SW 1271 (cell line): ENCODE data around the gene PKD1L1.
"Not testable (repeated sequence)": the region's sequence is repeated elsewhere in the genome, so short reads cannot be mapped to it uniquely, and the experiment has no call there.

ENCODE experiments used
- DNase-seq, 2 experiments: peaks; one replicate each; lab custom pipeline; 2025; lab: John Stamatoyannopoulos, UW

PKD1L1 gene

DNA sequence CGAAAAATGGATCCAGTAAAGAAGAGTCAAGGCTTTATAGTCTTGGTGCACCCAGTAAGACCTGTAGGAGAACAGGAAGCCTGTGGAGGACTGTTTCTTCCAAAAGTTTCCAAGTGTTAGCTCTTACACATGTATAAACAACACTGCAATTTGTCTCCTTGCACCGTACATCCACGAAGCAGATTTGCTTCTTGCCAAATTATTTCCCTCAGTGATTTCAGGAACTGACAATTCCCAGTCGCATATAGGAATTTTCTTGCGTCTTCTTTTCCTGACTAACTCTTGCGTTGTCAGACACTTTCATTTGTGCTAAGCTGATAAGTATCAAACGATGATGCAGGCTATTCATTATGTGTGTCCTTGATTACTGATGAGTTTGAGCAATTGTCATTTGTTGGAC, 182.1 kb downstream of the PKD1L1 start:
- no peak for DNase-seq

DNA sequence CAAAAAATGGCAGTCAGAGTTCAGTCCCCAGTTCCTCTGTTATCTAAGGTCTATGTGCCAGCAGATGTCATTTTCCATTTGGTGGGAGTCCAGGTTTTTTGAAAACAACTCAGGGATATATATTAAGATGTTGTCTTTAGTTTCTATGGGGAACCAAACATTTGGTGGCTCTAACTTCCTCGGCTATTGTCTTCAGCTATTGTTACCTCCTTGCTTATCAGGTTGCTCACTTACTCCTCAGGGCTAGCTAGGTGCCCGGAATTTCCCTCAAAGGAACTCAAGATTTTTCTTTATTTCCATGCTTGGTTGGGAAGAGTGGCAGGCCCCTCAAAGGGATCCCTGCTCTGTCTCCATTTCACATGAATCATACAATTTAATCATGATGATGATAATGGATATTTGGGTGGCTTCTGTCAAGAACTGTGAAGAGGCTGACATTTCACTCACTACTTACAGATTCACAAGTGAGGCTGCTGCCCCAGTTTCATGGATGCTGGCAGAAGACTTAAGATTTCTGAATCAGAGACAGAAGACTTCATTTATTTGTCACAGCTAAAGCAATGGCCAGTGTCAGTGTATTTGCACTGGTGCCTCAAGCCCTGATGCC, 182.8 kb downstream of the PKD1L1 start:
- no peak for DNase-seq

DNA sequence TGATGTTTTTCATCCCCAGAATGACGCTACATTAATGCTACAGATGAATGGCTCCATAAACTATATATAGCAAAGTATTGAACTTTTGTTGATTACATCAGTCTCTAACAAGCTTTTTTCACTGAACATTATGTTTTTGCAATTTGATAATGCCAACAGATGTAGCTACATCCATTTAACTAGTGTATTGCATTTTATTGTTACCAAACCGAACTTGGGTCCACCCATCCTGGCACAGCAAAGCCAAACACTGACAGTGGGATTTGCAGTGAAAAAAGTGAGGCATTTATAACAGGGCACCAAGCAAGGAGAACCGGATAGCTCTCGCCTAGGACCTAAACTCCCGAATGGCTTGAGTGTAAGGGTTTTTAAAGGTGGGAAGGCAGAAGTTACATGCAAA, 183.5 kb downstream of the PKD1L1 start:
- no peak for DNase-seq

DNA sequence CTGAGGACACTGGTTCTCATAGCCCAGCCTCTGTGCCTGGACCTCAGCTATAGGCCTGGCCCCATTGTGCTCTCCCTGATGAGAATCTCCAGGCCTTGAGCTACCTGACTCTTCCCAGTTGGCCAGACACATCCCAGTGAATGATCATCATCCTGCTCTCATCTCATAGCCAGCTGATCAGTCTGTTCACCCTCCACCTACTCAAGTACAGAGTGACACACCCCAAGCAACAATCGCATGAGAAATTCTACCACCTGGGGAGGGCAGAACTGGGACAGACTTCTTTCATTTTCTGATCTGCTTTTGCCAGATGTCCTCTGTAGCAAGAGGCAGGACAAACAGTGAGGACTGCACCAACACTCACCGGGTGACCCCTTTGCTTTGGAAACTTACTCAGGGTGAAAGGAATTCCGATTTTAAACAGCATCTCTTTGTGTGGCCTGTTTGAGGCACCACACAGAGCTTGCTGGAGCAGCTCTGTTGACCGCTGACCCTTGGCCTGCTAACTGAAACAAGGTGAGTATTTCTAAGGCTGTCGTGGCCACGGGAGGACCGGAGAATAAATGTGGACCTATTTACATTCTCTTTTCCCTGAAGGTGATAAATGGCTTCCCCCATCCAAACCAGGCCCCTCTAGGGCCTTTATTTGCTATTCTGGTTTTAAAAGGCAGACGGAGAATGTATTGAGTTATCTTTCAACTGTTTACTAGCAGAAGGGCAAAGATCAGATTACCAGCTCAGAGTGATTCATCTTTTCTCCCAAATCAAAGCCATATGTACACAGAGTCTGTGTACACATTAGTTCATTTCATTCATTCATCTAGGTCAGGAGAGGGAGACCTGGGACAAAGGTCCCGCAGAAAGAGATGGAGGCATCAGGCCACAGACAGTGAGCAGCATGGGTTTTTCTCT, 184.9 kb downstream of the PKD1L1 start:
- peak in 1 of 2 experiments; percentile 27 for DNase-seq

DNA sequence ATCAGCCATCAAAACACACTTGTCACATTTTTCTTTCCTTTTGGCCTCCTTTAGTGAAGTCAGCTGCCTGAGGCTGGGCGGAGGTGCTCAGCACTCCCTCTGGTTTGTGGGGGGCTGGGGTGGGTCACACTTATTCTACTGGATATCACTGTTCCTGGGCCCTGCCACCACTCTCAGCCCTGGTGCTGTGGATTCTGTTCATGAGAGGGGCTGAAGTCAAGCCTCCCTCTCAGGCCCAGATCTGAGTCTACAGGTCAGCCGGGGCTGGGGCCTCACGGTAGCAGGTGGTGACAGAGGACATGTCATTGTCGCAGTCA, 185.6 kb downstream of the PKD1L1 start:
- no peak for DNase-seq

DNA sequence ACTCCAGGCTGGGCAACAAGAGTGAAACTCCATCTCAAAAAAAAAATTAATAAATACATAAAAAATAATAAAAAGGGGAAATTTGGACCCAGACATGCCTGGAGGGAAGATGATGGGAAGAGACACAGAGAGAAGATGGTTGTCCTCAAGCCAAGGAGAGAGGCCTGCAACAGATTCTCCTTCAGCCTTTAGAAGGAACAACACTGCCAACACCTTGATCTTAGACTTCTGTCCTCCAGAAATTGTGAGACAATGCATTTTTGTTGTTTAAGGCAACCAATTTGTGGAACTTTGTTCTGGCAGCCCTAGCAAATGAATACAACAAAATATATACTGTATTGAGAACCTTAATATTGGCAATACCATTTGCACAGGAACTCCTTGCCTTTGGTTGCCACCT, 186.1 kb downstream of the PKD1L1 start:
- no peak for DNase-seq

DNA sequence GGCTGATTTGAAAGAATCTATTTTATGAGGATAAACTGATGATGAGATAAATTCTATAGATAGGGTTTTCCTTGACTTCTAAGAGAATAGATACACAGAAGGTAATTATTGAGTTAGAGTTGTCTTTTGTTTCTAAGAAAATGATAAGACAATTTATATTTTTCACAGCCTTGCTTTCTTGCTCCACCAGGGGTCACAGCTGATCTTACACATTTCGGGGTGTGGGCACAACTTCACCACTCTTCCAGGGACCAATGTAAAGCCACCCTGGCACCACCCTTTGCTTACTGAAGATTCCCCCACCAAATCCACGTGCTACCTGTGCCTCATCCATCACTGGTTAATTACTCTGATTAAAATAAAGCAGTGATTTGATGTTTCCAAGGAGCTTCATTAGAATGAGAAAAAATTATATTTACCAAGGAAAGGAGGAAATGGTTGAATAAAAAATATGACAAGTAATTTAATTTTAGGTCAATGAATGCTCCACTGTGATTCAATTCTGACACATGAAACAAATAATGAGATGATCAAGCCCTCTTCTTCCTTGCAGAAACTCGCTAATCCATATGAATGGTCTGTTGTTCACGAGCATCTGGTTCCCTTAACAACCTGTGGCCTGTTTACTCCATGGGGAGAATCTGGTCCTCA, 189.1 kb downstream of the PKD1L1 start:
- DNase-seq: peak in 1 of 2 experiments; percentile 31

DNA sequence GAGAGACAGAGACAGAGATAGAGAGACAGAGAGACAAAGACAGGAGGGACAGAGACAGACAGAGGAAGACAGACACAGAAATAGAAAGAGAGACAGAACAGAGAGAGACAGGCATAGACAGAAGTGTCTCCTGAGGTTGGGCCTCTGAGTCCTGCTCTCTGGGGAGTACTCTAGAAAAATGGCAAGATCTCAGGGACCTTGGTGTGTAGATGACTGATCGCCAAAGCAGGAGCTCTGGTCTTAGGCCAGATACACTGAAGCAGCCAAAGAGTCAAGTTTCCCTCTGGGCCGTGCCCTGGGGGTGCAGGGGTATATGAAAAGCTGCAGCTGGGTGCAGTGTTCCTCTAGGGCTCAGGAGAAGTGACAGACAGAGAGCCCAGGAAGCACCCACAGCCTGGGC, 189.7 kb downstream of the PKD1L1 start:
- no peak for DNase-seq

DNA sequence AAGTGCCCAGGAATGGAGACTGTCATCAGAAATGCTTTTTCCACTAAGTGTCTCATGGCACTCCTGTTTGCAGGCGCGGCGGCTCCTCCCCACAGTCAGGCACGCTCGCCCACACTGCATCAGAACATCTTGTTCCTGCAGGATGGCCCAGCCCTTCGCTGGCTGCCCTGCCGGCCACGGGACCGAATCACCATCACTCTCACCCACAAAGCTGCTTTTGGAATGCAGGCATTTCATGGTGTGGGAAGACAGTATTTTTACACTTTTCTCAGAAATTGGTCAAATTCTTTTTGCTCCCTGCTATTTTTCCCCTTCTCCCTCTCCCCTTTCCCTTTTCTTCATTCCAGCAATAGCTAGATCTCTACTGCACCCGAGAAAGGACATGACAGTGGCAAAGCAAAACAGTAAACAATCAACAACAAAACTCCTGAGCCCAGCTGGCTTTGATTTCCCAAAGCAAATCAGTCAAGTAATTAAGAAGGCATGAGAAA, 190.3 kb downstream of the PKD1L1 start:
- DNase-seq: no peak

DNA sequence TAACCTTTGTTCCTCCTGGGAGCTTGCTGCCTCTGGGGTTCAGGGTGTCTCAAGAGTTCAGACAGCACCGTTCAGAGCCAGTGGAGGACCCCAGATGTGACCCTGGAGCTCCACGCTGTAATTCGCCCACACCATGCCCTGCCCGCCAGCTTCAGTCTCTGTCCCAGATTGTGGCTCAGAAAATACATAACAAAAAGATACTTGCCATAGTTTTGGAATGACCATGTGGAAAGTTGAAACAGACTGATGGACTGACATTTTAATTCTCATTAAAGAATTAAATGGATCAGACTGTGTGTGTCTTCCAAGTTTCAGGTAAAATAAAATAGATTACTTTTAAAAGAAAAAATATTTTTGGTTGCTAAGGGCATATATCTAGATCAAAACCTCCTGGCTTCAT, 191.6 kb downstream of the PKD1L1 start:
- no peak for DNase-seq

DNA sequence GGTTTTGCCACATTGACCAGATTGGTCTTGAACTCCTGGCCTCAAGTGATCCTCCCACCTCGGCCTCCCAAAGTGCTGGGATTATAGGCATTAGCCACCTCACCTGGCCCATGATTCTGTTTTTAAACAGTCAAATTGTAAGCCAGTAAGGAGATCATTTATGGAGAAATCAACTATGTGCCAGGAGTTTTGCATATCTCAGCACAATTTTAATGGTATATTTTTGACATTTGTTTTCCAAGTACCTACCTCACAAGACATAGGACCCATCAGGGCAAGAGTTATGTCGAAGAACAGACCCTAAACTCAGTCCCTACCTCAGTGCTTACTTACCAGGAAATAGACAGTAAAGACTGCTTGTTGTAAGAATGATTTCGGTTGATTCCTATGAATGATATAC, 193.0 kb downstream of the PKD1L1 start:
- DNase-seq: no peak

DNA sequence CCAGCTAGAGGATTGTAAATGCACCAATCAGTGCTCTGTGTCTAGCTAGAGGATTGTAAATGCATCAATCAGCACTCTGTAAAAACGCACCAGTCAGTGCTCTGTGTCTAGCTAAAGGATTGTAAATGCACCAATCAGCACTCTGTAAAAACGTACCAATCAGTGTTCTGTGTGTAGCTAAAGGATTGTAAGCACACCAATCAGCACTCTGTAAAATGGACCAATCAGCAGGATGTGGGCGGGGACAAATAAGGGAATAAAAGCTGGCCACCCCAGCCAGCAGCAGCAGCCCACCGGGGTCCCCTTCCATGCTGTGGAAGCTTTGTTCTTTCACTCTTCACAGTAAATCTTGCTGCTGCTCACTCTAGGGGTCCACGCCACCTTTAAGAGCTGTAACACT, 196.5 kb downstream of the PKD1L1 start:
- not testable (repeated sequence) for DNase-seq

DNA sequence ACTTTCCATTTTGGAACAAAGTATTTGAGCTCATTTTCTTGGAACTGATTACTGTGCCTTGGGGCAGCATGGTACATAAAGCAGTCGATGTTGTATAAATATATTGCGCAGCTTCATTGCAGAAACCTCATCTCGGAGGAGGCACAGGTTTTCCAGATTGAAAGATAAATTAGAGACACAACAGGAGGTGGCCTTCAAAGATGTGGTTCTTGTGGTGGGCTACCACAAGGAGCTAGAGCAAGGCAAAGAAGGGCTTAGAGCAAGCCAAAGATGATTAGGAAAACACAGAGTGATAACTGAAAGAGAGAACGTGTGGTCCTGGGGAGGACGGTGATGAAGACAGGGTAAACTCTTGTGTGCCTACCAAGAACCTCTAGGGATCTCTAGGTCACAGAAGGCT, 197.2 kb downstream of the PKD1L1 start:
- DNase-seq: no peak

DNA sequence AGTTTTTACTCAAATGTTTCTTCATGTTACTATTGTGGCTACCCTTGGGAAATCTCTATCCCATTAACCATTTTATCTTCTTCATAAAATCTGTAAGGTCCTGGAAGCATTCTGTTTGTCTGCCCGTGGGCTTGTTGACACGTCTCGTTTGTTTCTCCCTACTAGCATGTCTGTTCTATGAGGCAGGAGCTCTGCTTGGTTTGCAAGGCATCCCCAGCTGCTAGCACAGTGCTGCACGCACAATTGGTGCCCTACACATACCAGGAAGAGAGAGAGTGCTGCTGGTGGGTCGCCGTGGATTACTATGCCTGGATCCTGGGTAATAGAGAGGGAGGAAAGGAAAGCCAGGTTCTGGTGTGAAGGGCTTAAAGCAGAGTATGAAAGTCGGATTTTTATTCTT, 200.2 kb downstream of the PKD1L1 start:
- DNase-seq: no peak

DNA sequence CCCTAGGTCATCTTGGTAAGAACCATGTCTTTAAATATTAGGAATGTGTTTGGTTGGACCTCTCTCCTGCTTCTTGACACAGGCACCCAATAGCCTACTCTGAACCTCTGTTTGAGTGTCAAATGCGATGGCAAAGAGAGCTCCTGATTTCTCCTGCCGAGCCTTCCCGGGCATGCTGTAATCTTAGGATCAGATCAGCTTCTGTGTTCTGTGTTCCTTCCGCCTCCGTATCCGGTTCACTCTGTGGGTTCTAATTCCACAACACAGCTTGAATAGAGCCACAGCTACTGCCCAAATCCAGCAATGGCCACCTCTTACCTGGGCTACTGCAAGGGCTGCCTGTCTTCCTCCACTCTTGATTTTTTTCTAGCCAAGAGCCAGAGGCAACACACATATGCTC, 201.1 kb downstream of the PKD1L1 start:
- DNase-seq: no peak

DNA sequence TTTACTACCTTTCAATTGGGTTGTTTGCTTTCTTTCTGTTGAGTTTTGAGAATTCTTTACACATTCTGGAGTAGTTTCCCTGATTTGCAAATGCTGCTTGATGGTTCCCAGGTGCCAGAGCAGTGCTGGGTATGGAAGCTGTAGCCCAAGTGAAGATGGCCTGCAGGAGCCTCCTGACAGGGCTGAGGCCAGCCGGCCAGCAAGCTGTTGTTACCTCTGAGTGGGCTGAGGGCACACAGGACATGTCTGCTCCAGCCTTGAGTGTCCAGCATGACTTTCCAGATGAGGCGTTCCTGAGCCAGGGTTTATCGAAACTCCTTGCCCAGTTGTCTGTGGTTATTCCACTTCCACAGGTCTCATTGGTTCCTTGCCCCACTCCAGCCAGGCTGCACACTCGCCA, 201.8 kb downstream of the PKD1L1 start:
- no peak for DNase-seq

DNA sequence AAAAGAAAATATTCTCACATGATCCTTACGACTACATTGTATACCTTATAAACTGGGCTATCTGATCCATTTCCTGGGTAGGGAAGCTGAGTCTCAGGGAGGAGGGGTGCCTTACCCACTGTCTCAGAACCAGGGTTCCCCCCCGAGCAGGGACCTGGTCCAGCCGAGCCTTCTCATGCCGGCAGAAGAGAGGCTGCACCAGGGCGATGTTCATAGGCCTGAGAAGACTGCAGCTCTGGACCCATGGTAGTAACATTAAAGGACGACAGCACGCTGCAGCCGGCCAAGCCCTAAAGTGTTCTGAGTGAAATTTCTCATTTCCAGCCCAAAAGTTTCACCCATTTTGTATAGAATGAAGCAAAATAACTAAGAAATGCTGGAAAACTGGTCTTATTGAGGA, 203.4 kb downstream of the PKD1L1 start:
- DNase-seq: no peak

DNA sequence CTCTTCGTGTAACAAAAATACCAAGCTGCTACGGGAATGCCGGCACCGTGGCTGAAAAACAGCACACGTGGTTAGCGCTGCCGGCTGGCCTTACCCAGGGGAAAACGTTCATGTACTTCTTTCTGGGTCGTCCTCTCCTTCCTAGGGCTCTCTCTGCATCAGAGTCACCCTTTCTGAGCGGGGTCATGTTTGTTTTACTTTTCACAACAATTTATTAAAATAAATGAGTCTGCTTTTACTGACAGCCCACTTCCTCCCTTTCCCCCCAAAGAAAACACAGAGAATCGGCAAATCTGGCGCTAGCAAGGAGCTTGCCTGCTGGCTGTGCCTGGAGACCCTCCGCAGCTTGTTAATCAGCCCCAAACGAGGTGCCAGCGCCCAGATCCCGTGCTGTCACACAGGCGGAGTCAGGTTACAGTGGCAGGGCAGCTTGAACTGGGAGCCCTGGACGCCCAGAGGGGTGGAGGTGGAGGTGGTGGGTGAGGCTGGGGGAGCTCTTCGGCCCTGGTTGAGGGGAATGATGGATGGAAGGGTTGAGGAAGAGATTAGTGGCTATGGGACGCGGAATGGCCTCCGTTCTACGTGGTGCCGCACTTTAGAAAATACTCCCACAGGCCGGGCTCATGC, 204.2 kb downstream of the PKD1L1 start:
- no peak for DNase-seq

DNA sequence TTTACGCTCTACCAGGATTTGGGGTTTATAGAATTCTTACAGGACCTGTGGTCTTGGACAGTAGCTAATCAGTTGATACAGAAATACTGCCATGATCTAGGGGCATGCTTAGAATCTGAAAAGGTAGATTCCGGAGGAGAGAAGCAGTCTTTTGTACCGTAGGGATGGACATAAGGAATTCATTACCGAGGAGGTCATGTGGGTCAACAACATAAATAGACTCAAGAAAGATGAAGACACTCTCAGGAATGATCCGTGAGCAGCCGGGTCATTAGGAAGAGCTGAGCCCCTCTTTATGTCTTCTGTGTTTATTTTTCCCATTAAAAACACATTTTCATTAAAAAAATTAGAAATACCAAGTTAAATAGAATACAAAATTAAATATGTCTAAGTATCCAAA, 206.3 kb downstream of the PKD1L1 start:
- DNase-seq: no peak

DNA sequence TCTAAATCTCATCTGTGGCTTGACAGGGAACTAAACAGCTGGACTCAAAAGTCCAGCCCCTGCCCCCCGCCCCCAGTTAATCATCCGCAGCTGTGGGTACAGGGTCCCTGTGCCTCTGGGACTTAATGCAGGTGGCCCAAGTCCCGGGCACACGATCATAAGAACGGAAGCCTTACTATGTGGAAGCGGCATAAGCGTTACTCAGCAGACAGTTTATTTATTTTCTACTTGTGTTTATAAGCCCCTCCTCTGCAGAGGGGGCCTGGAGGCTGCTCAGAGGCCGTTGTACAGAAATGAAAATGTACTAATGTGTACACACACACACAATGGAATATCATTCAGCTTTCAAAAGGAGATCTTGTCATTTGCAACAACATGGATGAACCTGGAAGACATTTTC, 208.4 kb downstream of the PKD1L1 start:
- DNase-seq: no peak

DNA sequence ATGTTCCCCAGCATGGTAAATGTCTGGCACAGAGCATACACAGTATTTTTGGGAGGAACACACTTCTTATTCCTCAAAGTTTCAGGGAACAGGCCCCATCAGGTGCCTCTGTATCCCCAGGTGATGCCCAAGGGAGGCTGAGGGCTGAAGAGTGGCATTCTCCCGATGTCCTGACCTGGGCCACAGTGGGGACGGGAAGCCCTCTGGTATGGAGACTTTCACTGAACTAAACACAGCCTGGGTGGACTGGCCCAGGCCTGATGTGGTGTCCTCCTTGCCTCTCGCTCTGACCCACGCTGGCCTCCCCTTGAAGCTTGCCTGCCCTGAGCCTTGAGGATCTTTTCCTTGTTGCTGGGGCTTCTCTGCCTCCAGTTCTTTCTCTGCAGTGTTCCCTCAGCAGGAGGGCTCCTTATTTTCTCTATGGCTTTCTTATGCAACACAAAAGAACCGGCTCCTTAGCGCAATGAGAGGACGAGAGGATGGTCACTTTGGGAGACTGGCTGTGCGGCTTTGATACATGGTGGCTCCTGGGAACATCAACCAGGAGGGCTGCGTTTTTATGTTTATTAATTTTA, 208.9 kb downstream of the PKD1L1 start:
- no peak for DNase-seq

DNA sequence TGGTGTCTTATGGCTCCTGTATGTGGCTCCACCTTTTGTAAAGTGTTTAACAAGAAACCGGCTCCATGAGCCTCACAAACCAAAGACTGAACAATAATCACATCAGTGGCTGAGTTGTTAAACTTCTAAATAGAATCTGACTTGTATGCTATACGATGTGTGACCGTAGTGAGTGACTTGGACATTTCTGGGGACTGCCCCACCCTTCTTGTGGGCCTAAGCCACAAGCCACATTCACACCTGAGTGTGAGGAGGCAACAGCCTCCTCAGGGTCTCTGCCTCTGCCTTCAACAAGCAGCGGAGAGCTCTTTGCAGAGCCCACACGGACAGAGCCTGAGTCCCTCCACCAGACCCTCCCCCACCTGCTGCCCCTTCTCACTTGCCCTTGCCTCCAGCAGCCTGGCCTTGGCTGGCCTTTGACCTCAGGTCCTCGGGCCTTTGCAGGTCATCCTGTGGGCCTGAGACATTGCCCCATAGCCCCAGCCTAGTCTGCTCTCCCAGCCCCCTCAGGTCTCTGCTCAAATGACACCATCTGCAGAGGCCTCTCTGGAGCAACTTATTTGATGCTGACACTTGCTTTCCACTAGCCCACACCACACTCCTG, 209.6 kb downstream of the PKD1L1 start:
- no peak for DNase-seq
